Stimulated activated CD8-positive, alpha-beta memory T cell treated with anti-CD3 and anti-CD28 coated beads, Interleukin-12 subunit alpha, Interleukin-12 subunit beta, amount 100 ng/mL, for 4 hours (primary cell): ENCODE results near the gene IGF2.

Experiments used
- DNase-seq: peaks from one replicate; pipeline ENCODE4 v3.0.0-alpha.2; 2020; ENCODE audit warnings: low read depth

Gene IGF2

GRCh38 chr11:2169626-2170570, 30.7 kb upstream of the IGF2 start:
- DNase-seq, result no peak

GRCh38 chr11:2169005-2169378, 29.8 kb upstream of the IGF2 start:
- no peak for DNase-seq

GRCh38 chr11:2168286-2169004, 29.3 kb upstream of the IGF2 start:
- no peak for DNase-seq

GRCh38 chr11:2167141-2168045, 28.2 kb upstream of the IGF2 start:
- no peak for DNase-seq

- peak; percentile 18 for DNase-seq
Observed at GRCh38 chr11:2166091-2166851, 27.1 kb upstream of the IGF2 start.

- no peak for DNase-seq
Observed at GRCh38 chr11:2165571-2165970, 26.4 kb upstream of the IGF2 start.

- DNase-seq, result no peak
Observed at GRCh38 chr11:2164861-2165555, 25.8 kb upstream of the IGF2 start.

GRCh38 chr11:2164081-2164480, 24.9 kb upstream of the IGF2 start:
- DNase-seq, result no peak

- DNase-seq, result no peak
Observed at GRCh38 chr11:2163428-2163978, 24.3 kb upstream of the IGF2 start.

- no peak for DNase-seq
Observed at GRCh38 chr11:2160736-2161259, 21.6 kb upstream of the IGF2 start, which contains the start of gene INS. INS (minus strand) TSS chr11:2161209; CDS start chr11:2160971, 238 bp downstream.

- DNase-seq, result no peak
Observed at GRCh38 chr11:2159536-2160413, 20.6 kb upstream of the IGF2 start.

GRCh38 chr11:2158966-2159365, 19.8 kb upstream of the IGF2 start:
- no peak for DNase-seq

GRCh38 chr11:2158296-2158737, 19.1 kb upstream of the IGF2 start:
- DNase-seq, result no peak

GRCh38 chr11:2157294-2158040, 18.3 kb upstream of the IGF2 start:
- DNase-seq, result no peak

- DNase-seq, result no peak
Observed at GRCh38 chr11:2156416-2157182, 17.4 kb upstream of the IGF2 start.

- no peak for DNase-seq
Observed at GRCh38 chr11:2155511-2155910, 16.3 kb upstream of the IGF2 start.

- no peak for DNase-seq
Observed at GRCh38 chr11:2154889-2155288, 15.7 kb upstream of the IGF2 start.

GRCh38 chr11:2154195-2154585, 15.0 kb upstream of the IGF2 start:
- no peak for DNase-seq
